ENCODE measurements around the gene SLC5A12.

SLC5A12 gene, protein sequence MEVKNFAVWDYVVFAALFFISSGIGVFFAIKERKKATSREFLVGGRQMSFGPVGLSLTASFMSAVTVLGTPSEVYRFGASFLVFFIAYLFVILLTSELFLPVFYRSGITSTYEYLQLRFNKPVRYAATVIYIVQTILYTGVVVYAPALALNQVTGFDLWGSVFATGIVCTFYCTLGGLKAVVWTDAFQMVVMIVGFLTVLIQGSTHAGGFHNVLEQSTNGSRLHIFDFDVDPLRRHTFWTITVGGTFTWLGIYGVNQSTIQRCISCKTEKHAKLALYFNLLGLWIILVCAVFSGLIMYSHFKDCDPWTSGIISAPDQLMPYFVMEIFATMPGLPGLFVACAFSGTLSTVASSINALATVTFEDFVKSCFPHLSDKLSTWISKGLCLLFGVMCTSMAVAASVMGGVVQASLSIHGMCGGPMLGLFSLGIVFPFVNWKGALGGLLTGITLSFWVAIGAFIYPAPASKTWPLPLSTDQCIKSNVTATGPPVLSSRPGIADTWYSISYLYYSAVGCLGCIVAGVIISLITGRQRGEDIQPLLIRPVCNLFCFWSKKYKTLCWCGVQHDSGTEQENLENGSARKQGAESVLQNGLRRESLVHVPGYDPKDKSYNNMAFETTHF

DNA sequence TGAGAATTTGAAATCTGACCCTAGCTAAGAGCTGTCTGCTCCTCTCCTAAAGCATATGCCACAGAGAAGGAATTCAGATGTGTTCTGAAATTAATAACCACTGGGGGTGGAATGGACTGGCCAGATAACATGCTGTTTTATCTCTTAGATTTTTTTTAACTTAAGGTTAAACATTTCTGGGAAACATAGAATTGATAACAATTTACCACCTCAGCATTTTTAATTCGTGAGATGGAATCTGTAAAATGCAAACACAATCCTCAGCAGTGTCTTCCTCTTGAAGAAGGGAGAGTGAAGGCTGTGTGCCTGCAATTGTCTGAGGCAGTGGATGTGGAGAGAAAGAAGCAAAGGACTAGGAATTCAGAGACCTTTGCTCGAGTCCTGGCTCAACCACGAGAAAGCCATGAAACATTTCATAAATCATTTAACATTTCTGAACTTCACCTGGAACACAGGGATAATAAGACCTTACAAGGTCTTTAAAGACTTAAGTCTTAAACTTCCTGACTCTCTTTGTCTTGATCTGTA lies at the start of gene SLC5A12:
Gene SLC5A12, minus strand, starts transcription at position 113 of the 528 bp plus-strand sequence. CDS start 346 bp downstream, outside the sequence.
- no peak for DNase-seq

DNA sequence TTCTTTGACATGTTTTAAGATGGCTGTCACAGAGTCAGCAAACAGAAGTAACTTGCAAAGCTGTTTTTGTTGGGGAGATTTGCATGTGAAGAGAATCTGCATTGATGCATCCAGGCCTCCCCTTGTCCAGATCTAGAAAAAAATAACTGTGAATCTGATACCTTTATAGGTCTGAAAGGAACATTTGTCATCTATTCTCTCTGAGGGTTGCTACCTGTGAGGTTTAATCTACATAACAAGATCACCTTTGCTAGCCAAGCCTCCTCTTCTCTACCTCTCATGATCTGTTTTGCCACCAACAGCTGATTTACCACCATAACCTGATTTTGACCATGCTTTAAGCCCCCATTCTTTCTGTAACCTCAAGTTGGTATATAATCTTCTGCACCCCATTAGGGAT lies 47.2 kb upstream of the SLC5A12 start:
- no peak for DNase-seq

GRCh38 chr11:26767060-26767459 lies 45.2 kb upstream of the SLC5A12 start:
- DNase-seq: no peak

- DNase-seq: no peak
Measured at GRCh38 chr11:26765323-26765722, 43.5 kb upstream of the SLC5A12 start.

DNA sequence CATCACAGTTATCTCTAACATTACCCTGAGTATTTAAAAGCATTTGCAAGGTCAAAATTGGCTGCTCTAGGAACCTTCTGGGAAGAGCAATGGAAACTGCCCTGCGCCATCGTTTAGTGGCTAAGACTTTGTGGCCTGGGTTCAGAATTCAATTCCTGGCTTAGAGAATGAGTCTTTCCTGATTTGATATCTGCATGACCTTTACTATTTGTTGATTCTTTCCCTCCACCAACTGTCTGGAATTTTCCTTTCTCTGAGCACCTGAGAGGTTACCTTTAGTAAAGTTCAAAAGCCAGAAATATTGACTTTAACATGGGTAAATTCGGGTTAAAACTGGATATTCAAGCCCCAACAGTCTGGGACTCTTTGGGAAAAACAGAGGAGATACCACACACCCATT lies 43.0 kb upstream of the SLC5A12 start:
- DNase-seq: no peak

- DNase-seq: no peak
Measured at GRCh38 chr11:26764315-26764714, 42.5 kb upstream of the SLC5A12 start.

DNA sequence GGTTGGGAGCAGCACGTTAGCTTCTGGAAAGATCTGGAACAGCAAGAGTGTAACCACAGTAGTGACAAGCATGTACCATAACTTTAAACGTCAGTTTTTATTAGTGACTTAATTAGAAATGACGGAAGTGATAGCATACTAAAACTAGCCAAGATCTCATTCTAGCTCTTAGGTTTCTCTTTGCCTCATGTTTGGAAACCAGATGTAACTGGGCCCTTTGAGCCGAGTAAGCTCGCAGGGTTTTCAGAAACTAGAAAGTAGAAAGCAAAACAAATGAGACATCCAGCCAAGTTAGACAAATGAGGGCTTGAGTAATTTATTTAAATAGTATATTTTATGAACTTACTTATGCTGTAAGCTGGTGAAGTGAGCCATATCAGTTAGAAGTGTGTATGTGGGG lies 40.2 kb upstream of the SLC5A12 start:
- DNase-seq: no peak

GRCh38 chr11:26761361-26761809 lies 39.5 kb upstream of the SLC5A12 start:
- DNase-seq: no peak

- no peak for DNase-seq
Measured at GRCh38 chr11:26757995-26758394, 36.1 kb upstream of the SLC5A12 start.

DNA sequence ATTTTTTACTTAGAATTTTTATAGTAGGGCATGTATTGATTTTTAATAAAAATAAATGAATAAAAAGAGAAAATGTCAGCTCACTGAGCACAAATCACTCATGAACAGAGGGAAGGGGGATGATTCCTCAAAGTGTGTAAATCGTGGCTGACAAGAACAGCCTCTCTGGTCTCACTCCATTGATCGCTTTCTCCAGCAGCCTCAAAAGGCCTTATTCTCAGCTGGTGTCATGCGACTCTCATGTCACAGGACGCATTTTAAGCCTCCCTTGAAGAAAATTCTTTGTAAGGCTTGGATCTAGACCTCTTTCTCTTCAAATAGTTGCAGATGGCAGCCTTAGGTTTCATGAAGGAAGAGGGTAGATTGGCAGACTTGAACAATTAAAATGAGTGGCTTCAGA lies 33.9 kb upstream of the SLC5A12 start:
- DNase-seq: no peak

DNA sequence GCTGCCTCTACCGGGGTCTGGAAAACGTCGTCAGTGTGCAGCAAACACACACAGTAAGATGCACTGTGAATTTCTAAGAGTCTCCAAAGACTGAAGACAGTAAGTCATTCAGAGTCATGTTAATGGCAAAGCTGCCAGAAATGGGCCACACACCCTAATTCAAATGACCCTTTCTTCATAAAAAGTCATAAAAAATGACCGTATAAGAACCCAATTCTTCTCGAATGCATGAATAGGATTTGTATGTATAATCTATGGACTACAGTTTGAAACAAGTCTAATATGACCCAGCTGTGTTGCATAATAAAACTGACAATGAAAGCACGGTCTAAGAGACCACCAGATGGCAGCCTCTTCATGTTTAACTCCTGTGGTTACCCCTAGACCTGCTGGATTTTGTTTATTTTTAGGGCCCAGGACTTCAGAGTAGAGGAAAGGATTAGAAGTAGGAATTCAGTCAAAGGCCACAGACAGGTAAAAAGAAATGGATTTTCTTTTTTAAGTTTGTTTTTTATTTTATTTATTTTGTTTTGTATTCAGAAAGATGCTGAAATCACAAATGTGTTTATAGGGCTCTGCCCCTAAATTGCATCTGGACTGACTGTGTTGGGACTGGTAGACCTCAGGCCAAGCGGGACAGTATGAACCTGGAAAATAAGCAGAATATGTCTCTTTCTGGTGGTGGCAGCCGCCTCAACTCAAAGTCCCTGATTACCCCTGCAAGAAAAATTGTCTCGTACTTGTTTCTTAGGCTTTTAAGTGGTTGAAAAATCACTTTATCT lies 32.1 kb upstream of the SLC5A12 start:
- peak; percentile 26 for DNase-seq

- no peak for DNase-seq
Measured at GRCh38 chr11:26749927-26750326, 28.1 kb upstream of the SLC5A12 start.

DNA sequence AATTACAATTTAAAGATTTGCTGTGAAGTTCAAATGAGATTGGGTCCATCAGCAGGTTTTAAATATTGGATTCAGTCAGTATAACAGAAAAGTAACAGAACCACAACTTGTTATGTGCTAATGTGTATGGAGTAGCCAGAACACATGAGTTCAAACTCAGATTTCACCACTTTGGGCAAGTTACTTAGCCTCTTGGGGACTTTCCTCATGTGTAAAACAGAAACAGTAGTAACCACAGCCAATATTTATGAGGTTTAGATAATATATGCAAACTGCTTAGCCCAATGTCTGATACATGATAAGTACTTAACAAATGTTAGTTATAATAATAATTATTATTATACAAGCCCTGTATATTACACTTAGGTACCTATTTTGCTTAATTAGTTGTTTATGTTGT lies 21.8 kb upstream of the SLC5A12 start:
- DNase-seq: no peak

- DNase-seq: no peak
Measured at GRCh38 chr11:26742966-26743365, 21.1 kb upstream of the SLC5A12 start.

- DNase-seq: no peak
Measured at GRCh38 chr11:26741036-26741435, 19.2 kb upstream of the SLC5A12 start.

GRCh38 chr11:26739366-26740073 lies 17.7 kb upstream of the SLC5A12 start:
- DNase-seq: no peak

- no peak for DNase-seq
Measured at GRCh38 chr11:26734691-26735090, 12.8 kb upstream of the SLC5A12 start.

- no peak for DNase-seq
Measured at GRCh38 chr11:26731084-26731456, 9.2 kb upstream of the SLC5A12 start.

DNA sequence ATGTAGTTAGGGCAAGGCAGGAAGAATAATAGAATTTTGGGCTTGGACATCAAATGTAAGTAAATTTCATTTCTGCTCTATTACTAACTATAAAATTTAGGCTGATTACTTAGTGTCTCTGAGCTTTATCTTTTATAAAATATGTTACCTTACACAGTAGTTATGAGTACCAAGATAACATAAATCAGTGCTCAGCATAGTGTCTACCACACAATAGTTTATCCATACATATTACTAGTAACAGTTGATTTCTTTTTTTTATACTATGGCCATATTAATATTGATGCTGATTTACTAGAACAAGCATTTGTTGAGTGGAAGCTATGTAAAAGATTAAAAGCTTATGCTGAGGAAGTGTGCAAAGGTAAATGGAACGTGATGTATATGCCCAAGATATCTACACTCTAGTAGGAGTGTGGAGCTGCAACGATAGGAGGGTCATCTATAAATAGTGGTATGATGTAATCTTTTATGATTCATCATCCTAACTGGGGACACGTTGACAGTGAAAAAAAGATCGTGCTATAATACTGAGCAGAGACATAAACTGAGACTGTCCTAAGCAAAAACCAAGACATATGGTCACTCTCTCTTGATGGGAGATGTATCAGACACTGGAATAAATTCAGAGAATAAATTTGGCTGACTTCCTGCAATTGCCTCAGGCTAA lies 8.7 kb upstream of the SLC5A12 start:
- DNase-seq: no peak

GRCh38 chr11:26729284-26729683 lies 7.4 kb upstream of the SLC5A12 start:
- DNase-seq: no peak

- DNase-seq: no peak
Measured at GRCh38 chr11:26726960-26727359, 5.1 kb upstream of the SLC5A12 start.

GRCh38 chr11:26719998-26720397 lies 1.9 kb downstream of the SLC5A12 start:
- DNase-seq: no peak

Data from NCI-H2081 treated with DMSO at 0.1 percent for 48 hours (cell line).